ENCODE data around the gene PDE4A.

The PDE4A gene

DNA sequence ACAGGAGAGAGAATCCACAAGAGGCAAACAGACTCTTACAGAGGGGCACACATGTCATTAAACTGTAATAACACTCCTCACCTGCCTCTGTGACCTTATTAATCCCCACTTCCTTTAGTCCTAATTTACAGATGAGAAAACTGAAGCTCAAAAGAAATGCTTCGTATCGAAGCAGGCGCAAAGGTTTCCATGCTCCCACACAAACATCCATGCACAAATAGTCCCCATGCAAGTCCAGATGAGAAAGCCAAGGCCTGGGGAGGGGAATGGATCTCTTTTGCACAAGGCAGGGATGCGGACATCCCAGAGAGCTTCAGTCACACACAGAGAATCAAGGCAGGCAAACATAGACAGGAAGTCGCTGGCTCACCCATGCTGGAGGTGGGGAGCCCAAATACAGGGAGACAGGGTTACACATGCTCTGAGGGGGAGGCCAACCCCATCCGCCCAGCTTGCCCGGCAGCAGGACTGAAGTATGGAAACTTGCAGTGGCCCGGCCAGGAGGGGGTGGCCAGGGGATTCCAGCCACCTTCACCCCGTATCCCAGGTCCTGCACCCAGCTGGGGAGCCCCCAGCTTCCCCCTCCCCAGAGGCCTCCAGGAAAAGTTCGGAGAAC lies 96.4 kb downstream of the PDE4A start:
- DNase-seq = peak; percentile 24

- peak; percentile 33 for DNase-seq
Measured at GRCh38 chr19:10517361-10517759, 97.0 kb downstream of the PDE4A start, which contains the start of gene S1PR5. TSS of gene S1PR5 (minus strand) at chr19:10517447. CDS start at chr19:10515011, 2,436 bp downstream.

- peak; percentile 40 for DNase-seq
Measured at GRCh38 chr19:10517760-10518443, 97.6 kb downstream of the PDE4A start.

DNA sequence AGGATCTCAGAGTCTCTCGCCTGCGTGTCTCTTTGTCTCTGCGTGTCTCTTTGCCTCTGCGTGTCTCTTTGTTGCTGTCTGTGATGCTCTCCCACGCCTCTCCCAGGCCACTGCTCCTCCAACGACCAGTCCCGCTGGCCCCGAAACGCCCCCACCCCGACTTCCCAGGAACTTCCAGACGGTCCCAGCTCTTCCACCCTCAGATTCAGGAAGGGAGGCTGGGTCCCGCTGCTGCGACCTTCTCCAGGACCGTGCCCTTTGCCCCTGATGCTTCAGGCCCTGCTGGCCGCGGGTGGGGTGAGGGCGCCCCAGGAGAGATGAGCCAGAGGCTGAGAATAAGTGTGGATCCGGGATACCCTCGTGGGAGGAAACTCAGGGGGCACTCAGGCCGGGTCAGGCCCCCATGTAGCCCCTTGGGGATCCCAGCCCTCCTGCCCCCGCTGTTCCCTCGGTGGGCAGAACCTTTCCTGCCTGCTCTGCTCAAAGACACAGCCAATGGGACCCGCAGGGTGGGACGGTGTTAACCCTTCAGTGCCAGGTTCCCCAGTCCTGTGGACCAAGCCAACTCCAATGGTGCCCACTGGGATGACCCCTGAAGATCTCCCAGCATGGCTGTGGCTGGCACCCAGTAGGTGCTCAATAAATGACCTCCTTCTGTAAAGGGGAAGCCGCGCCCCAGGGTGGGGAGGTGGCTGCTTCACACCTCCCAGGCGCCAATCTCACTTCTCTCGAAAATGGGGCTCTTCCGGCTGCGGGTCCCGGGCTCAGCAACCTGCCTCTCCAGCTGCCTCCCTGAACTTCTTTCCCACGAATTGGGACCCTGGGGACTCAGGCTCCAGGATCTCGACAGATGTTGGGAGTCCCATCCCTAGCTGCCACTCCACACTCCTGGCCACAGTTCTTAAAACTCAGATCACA lies 98.4 kb downstream of the PDE4A start:
- DNase-seq = peak; percentile 42

Measured in CD4-positive, alpha-beta T cell treated with Interleukin-17A for 1 hour (primary cell).